ENCODE results near the gene RASSF7.

Gene RASSF7

DNA sequence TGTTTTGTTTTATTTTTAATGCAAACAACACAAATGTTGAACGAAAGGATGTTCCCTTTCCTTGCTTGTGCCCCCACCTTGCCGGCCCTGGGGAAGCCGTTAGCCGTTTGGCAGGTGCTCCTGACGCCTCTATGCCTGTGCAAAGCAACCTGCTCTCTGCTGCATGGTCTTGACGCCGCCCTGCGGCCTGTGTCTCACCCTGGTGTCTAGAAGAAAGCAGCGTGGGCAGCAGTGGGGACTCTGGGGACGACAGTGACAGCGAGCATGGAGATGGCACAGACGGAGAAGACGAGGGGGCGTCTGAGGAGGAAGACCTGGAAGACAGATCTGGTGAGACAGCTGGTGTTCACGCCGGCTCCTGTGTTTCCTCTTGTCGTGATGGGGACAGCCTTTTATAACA is 21.0 kb downstream of the RASSF7 start:
- no peak overlapping the region for H3K9ac ChIP-seq (ENCODE audit: low read length)
- no peak overlapping the region for H3K4me3 ChIP-seq (ENCODE audit: low read depth, low read length)
- H3K27me3 ChIP-seq (ENCODE audit: control insufficient read depth, insufficient read depth, low read length), result no peaks in the 10 kb centered on the region
- H3K27ac ChIP-seq (ENCODE audit: low read depth, low read length), result no peak overlapping the region
- H3K36me3 ChIP-seq (ENCODE audit: control insufficient read depth, insufficient read depth, low read length), result peaks cover 41% of the 10 kb centered on the region
- H3K4me1 ChIP-seq (ENCODE audit: control insufficient read depth, insufficient read depth, low read length), result peaks cover 14% of the 10 kb centered on the region
- H3K9me3 ChIP-seq (ENCODE audit: control insufficient read depth, insufficient read depth, low read depth, low read length), result no peaks in the 10 kb centered on the region

DNA sequence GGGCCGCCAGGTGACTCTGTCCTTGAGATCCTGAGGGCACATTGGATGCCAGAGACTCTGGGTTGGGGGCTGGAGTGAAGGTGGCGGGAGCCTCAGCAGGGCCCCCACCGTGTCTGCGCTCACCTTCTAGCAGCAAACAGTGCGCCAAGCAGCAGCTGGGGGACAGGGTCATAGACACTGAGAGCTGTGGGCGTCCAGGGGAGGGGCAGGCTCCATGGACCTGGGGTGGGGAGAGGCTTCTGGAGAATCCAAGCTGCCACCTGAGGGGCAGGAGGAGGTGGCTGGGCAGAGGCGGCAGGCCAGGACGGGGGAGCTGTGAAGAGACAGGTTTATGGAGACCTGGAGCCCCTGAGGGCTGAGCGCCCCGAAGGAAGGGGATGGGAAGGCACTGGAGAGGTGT is 23.5 kb downstream of the RASSF7 start:
- Histone ChIP-seq H3K36me3 (ENCODE audit: control insufficient read depth, insufficient read depth, low read length) (peaks cover 61% of the 10 kb centered on the region), H3K9me3 (ENCODE audit: control insufficient read depth, insufficient read depth, low read depth, low read length) (no peaks in the 10 kb centered on the region), H3K27me3 (ENCODE audit: control insufficient read depth, insufficient read depth, low read length) (no peaks in the 10 kb centered on the region), H3K4me1 (ENCODE audit: control insufficient read depth, insufficient read depth, low read length) (no peaks in the 10 kb centered on the region), H3K9ac (ENCODE audit: low read length) (no peak overlapping the region), H3K4me3 (ENCODE audit: low read depth, low read length) (no peak overlapping the region), H3K27ac (ENCODE audit: low read depth, low read length) (no peak overlapping the region)

DNA sequence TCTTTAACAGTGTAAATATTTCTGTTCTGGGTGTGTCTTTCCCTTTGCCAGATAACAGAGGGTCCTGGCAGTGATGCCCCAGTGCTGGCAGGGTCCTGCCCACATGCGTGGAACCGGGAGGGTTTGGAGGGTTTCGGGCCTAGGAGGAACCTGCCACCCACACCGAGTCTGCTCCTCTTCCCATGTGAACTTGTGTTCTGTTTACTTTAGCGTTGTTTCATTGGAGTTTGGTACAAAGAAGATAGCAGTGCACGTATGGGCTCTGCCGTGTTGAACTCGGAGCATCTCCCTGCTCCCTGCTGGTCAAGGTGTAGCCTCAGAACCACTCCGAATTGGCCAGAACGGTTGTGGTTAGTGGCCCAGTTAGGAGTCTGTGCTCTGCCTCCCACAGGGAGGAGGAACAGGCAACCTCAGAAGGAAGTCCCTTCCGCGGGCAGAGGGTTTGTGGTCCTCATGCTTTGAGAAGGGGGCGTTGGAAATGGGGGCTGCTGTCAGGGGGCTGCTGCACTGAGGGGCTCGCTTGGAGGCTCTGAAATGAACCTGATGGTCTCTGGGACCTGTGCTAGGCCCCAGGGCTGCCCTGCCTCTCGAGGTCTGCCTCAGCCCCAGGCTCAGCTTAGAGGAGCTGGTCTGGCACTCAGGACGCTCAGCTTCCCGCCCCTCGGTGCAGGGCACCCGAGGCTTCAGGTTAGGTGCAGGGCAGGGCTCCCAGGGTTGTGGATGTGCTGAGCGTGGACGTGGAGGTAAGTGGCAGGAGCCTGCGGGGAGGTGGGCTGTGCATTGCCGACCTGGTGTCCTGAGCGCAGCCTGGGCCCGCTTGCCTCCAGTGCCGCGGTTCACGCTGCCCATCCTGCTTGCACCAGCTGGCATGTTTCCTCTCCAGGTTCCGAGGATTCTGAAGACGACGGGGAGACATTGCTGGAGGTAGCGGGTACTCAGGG is 25.9 kb downstream of the RASSF7 start:
- Histone ChIP-seq H3K4me3 (ENCODE audit: low read depth, low read length) (no peak overlapping the region), H3K27me3 (ENCODE audit: control insufficient read depth, insufficient read depth, low read length) (no peaks in the 10 kb centered on the region), H3K9ac (ENCODE audit: low read length) (no peak overlapping the region), H3K4me1 (ENCODE audit: control insufficient read depth, insufficient read depth, low read length) (no peaks in the 10 kb centered on the region), H3K27ac (ENCODE audit: low read depth, low read length) (no peak overlapping the region), H3K36me3 (ENCODE audit: control insufficient read depth, insufficient read depth, low read length) (peaks cover 77% of the 10 kb centered on the region), H3K9me3 (ENCODE audit: control insufficient read depth, insufficient read depth, low read depth, low read length) (no peaks in the 10 kb centered on the region)

DNA sequence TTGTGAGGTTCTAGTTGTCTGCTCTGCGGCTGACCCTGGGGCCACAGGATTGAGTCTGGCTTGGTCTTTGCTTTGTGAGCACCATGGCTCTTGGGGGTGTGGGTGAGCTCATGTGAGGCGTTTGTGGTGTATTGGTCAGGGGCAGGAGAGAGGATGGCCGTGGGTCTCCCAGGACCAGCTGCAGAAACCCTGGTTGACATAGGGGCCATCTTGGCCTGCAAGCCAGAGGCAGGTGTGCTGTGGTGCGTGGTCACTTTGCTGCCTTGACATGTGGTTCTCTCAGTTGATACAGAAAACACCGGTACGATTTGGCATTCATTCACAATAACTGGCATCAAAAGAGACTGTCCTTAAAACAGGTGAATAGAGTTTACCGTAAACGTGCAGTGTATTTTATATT is 26.8 kb downstream of the RASSF7 start:
- Histone ChIP-seq H3K36me3 (ENCODE audit: control insufficient read depth, insufficient read depth, low read length) (peaks cover 75% of the 10 kb centered on the region), H3K27ac (ENCODE audit: low read depth, low read length) (no peak overlapping the region)

DNA sequence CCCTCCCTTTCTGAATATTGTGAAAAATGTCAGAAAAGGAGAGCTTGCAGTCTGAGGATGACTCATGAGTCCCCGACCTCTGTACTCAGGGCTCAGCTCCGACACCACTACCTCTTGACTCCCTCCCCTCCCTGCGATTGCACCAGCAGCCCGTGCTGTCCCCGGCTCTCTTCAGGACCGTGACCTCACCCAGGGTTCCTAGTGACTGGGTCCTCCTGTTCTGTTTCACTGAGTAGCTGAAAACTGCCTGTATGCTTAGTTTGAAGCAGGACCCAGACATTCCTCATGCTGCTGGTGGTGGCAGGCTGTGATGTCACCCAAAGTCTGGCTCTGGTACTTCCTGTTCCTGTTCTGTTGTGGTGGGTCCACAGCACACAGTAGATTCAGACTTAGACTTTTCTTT is 27.2 kb downstream of the RASSF7 start:
- H3K9ac ChIP-seq (ENCODE audit: low read length), result no peak overlapping the region
- no peak overlapping the region for H3K27ac ChIP-seq (ENCODE audit: low read depth, low read length)
- no peak overlapping the region for H3K4me3 ChIP-seq (ENCODE audit: low read depth, low read length)
- H3K27me3 ChIP-seq (ENCODE audit: control insufficient read depth, insufficient read depth, low read length), result no peaks in the 10 kb centered on the region
- H3K9me3 ChIP-seq (ENCODE audit: control insufficient read depth, insufficient read depth, low read depth, low read length), result no peaks in the 10 kb centered on the region
- peaks cover 79% of the 10 kb centered on the region for H3K36me3 ChIP-seq (ENCODE audit: control insufficient read depth, insufficient read depth, low read length)
- no peaks in the 10 kb centered on the region for H3K4me1 ChIP-seq (ENCODE audit: control insufficient read depth, insufficient read depth, low read length)

More for the DNA sequence above, 26.8 kb downstream of the RASSF7 start:
- no peak overlapping the region for H3K4me3 ChIP-seq (ENCODE audit: low read depth, low read length)
- no peaks in the 10 kb centered on the region for H3K27me3 ChIP-seq (ENCODE audit: control insufficient read depth, insufficient read depth, low read length)
- H3K4me1 ChIP-seq (ENCODE audit: control insufficient read depth, insufficient read depth, low read length), result no peaks in the 10 kb centered on the region
- no peak overlapping the region for H3K9ac ChIP-seq (ENCODE audit: low read length)
- no peaks in the 10 kb centered on the region for H3K9me3 ChIP-seq (ENCODE audit: control insufficient read depth, insufficient read depth, low read depth, low read length)

DNA sequence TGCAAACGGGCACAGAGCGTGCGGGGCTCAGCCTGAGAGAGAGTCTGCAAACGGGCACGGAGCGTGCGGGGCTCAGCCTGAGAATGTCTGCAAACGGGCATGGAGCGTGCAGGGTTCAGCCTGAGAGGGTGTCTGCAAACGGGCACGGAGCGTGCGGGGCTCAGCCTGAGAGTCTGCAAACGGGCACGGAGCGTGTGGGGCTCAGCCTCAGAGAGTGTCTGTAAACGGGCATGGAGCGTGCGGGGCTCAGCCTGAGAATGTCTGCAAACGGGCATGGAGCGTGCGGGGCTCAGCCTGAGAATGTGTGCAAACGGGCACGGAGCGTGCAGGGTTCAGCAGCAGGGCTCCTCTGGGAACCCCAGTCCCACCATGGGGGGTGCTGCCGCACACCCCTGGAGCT is 29.0 kb downstream of the RASSF7 start:
- no peaks in the 10 kb centered on the region for H3K27me3 ChIP-seq (ENCODE audit: control insufficient read depth, insufficient read depth, low read length)
- H3K9ac ChIP-seq (ENCODE audit: low read length), result no peak overlapping the region
- no peak overlapping the region for H3K27ac ChIP-seq (ENCODE audit: low read depth, low read length)
- peaks cover 85% of the 10 kb centered on the region for H3K36me3 ChIP-seq (ENCODE audit: control insufficient read depth, insufficient read depth, low read length)
- H3K4me1 ChIP-seq (ENCODE audit: control insufficient read depth, insufficient read depth, low read length), result no peaks in the 10 kb centered on the region
- H3K9me3 ChIP-seq (ENCODE audit: control insufficient read depth, insufficient read depth, low read depth, low read length), result no peaks in the 10 kb centered on the region
- H3K4me3 ChIP-seq (ENCODE audit: low read depth, low read length), result no peak overlapping the region

DNA sequence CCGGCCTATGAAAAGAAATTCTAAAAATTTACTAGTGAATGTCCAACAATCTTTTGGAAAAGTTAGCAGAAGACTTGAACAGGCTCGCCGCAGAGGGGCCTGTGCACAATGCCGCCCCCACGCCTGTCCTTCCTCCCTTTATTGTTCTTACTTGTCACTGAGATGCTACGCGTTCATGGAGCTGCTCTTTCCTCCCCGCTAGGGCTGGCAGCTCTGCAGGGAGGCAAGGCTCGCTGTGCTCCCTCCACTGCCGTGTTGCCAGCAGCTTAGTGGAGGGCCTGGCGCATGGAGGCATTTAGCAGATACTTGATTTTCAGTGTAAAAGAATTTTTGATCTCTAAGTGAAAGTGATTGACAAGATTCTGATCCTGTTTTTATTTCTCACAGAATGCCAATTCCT is 30.2 kb downstream of the RASSF7 start:
- H3K36me3 ChIP-seq (ENCODE audit: control insufficient read depth, insufficient read depth, low read length), result peaks cover 94% of the 10 kb centered on the region
- no peak overlapping the region for H3K9ac ChIP-seq (ENCODE audit: low read length)
- H3K4me3 ChIP-seq (ENCODE audit: low read depth, low read length), result no peak overlapping the region
- no peak overlapping the region for H3K27ac ChIP-seq (ENCODE audit: low read depth, low read length)
- no peaks in the 10 kb centered on the region for H3K9me3 ChIP-seq (ENCODE audit: control insufficient read depth, insufficient read depth, low read depth, low read length)
- H3K27me3 ChIP-seq (ENCODE audit: control insufficient read depth, insufficient read depth, low read length), result no peaks in the 10 kb centered on the region
- H3K4me1 ChIP-seq (ENCODE audit: control insufficient read depth, insufficient read depth, low read length), result no peaks in the 10 kb centered on the region

DNA sequence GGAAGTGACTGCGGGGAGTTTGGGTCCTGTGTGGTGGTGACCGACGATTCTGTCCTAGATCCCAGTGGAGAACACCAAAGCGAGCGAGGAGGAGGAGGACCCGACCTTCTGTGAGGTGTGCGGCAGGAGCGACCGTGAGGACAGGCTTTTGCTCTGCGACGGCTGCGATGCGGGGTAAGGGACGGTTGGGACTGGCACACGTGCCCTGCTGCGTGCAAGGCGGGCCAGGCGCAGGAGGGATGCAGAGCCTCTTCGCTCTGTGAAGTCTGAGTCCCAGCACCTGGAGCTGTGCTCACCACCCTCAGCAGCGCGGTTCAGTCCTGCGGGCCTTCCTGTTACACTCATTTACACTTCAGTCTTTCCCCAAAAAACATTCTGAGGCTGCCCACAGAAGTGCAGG is 31.7 kb downstream of the RASSF7 start:
- Histone ChIP-seq H3K27me3 (ENCODE audit: control insufficient read depth, insufficient read depth, low read length) (no peaks in the 10 kb centered on the region), H3K4me3 (ENCODE audit: low read depth, low read length) (no peak overlapping the region)

DNA sequence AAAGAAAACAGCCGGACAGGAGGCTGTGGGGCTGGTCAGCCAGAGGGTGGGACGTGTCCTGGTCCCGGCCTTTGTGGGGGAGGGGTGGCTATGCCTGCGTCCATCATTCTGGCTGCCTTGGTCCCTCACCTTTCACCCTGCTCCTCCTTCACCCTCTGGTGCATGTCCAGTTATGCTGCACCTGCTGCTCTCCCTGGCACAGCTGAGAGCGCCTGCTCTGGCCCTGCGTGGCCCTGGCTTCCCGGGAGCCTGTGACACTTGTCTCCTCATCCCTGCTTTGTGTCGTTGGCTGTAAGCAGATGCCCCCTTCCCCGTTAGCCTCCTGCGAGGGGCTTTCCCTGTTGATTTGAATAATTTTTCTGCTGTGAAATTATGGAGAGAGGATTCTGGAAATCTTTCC is 32.1 kb downstream of the RASSF7 start:
- Histone ChIP-seq H3K4me3 (ENCODE audit: low read depth, low read length) (no peak overlapping the region), H3K27ac (ENCODE audit: low read depth, low read length) (no peak overlapping the region), H3K36me3 (ENCODE audit: control insufficient read depth, insufficient read depth, low read length) (peaks cover 93% of the 10 kb centered on the region), H3K9me3 (ENCODE audit: control insufficient read depth, insufficient read depth, low read depth, low read length) (no peaks in the 10 kb centered on the region), H3K27me3 (ENCODE audit: control insufficient read depth, insufficient read depth, low read length) (no peaks in the 10 kb centered on the region), H3K9ac (ENCODE audit: low read length) (no peak overlapping the region), H3K4me1 (ENCODE audit: control insufficient read depth, insufficient read depth, low read length) (no peaks in the 10 kb centered on the region)

More for the DNA sequence above, 31.7 kb downstream of the RASSF7 start:
- no peaks in the 10 kb centered on the region for H3K4me1 ChIP-seq (ENCODE audit: control insufficient read depth, insufficient read depth, low read length)
- no peak overlapping the region for H3K27ac ChIP-seq (ENCODE audit: low read depth, low read length)
- no peak overlapping the region for H3K9ac ChIP-seq (ENCODE audit: low read length)
- peaks cover 93% of the 10 kb centered on the region for H3K36me3 ChIP-seq (ENCODE audit: control insufficient read depth, insufficient read depth, low read length)
- H3K9me3 ChIP-seq (ENCODE audit: control insufficient read depth, insufficient read depth, low read depth, low read length), result no peaks in the 10 kb centered on the region

DNA sequence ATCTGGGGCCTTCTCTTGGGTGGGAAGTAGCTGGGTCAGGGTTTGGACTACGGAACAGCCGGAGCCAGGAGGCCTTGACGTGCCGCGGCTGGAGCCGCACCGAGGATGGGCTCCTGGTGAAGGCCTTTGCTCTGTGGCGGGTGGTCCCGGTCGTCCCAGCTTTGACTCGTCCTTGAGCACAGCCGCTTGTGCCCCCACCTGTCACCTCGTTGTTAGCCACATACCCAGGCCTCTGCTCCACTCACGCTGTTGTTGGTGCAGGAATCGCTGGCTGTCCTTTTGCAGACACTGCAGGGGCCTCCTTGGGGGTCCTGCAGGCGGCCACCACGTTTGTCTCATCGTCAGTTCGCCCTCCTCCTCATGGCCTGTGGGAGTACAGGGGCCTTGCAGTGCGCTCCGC is 32.6 kb downstream of the RASSF7 start:
- Histone ChIP-seq H3K4me1 (ENCODE audit: control insufficient read depth, insufficient read depth, low read length) (no peaks in the 10 kb centered on the region), H3K36me3 (ENCODE audit: control insufficient read depth, insufficient read depth, low read length) (peaks cover 93% of the 10 kb centered on the region), H3K4me3 (ENCODE audit: low read depth, low read length) (no peak overlapping the region), H3K27me3 (ENCODE audit: control insufficient read depth, insufficient read depth, low read length) (no peaks in the 10 kb centered on the region), H3K9ac (ENCODE audit: low read length) (no peak overlapping the region), H3K27ac (ENCODE audit: low read depth, low read length) (no peak overlapping the region), H3K9me3 (ENCODE audit: control insufficient read depth, insufficient read depth, low read depth, low read length) (no peaks in the 10 kb centered on the region)

DNA sequence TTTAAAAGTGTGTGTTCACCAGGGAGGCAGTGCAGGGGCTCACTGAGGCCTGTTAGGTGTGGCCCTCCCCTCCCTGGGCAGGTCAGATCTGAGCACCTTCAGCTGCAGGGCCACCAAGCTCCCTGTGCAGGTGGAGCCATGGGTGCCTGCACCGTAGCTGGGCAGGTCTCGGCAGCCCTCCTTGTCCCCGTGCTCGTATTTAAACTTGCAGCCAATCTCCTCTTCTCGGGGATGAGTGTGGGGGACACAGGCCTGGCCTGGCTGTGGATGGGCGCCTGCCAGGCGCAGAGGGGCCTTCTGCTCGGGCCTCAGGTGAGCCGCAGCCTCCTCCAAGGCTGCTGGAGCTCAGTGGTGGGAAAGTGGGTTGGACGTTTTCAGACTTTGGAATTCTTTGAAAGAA is 34.6 kb downstream of the RASSF7 start:
- H3K27ac ChIP-seq (ENCODE audit: low read depth, low read length), result no peak overlapping the region
- H3K27me3 ChIP-seq (ENCODE audit: control insufficient read depth, insufficient read depth, low read length), result no peaks in the 10 kb centered on the region
- H3K4me3 ChIP-seq (ENCODE audit: low read depth, low read length), result no peak overlapping the region
- no peaks in the 10 kb centered on the region for H3K4me1 ChIP-seq (ENCODE audit: control insufficient read depth, insufficient read depth, low read length)
- no peaks in the 10 kb centered on the region for H3K9me3 ChIP-seq (ENCODE audit: control insufficient read depth, insufficient read depth, low read depth, low read length)
- peaks cover 90% of the 10 kb centered on the region for H3K36me3 ChIP-seq (ENCODE audit: control insufficient read depth, insufficient read depth, low read length)
- H3K9ac ChIP-seq (ENCODE audit: low read length), result no peak overlapping the region

Data from HUES6 (cell line).